ENCODE measurements around the gene NLRP3.

The NLRP3 gene

DNA sequence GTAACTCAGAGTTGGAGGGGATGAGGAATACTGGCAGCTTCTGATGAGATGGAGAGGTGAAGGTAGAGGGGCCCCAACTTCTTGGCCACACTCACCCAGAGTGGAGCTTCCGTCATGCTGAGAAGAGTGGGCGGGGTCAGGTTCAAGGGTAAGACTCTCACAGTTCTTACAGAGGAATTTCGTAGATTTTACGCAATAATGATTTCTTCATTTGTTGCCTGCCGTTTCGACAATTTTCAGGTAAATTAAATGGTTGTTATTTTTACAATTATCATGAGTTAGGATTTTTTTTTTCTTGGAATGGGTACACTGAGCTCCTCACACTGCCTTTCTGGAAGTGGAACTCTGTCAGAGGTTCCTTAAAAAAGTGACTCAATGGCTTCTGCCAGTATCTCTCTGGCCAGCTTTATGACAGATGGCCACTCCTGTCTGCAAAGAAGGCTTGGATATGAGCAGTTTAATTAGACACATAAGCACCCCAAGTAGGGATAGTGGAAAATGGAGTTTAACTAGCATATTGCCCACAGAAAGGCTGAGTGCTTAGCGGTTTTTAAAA lies 13.8 kb upstream of the NLRP3 start:
- Histone ChIP-seq H3K27me3 (ENCODE audit: insufficient read depth, low read depth, severe bottlenecking) (peaks cover 27% of the 10 kb centered on the region), H3K4me3 (ENCODE audit: low read depth, low read length) (no peak overlapping the region), H3K27ac (no peak overlapping the region), H3K9me3 (ENCODE audit: severe bottlenecking) (no peaks in the 10 kb centered on the region), H3K36me3 (no peaks in the 10 kb centered on the region)
- DNase-seq: no peak
- TF ChIP-seq, protein P1, sequence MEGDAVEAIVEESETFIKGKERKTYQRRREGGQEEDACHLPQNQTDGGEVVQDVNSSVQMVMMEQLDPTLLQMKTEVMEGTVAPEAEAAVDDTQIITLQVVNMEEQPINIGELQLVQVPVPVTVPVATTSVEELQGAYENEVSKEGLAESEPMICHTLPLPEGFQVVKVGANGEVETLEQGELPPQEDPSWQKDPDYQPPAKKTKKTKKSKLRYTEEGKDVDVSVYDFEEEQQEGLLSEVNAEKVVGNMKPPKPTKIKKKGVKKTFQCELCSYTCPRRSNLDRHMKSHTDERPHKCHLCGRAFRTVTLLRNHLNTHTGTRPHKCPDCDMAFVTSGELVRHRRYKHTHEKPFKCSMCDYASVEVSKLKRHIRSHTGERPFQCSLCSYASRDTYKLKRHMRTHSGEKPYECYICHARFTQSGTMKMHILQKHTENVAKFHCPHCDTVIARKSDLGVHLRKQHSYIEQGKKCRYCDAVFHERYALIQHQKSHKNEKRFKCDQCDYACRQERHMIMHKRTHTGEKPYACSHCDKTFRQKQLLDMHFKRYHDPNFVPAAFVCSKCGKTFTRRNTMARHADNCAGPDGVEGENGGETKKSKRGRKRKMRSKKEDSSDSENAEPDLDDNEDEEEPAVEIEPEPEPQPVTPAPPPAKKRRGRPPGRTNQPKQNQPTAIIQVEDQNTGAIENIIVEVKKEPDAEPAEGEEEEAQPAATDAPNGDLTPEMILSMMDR (IDR thresholded peaks at IDR 0.05; ENCODE audit: low read depth, low read length): no peak

DNA sequence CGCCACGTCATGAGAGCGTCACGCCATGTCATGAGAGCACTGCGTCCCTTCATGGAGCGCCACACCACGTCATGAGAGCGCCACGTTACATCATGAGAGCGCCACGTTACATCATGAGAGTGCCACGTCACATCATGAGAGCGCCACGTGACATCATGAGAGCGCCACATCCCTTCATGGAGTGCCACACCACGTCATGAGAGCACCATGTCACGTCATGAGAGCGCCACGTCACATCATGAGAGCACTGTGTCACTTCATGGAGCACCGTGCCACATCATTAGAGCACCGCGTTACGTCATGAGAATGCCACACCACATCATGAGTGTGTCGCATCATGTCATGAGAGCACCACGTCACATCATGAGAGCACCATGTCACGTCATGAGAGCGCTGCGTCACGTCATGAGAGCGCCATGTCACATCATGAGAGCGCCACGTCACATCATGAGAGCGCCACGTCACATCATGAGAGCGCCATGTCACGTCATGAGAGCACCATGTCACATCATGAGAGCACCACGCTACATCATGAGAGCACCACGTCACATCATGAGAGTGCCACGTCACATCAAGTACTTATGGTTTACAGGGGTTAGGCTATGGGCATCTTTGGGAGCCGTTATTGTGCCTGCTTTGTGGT lies 9.8 kb upstream of the NLRP3 start:
- H3K27ac ChIP-seq: no peak overlapping the region

DNA sequence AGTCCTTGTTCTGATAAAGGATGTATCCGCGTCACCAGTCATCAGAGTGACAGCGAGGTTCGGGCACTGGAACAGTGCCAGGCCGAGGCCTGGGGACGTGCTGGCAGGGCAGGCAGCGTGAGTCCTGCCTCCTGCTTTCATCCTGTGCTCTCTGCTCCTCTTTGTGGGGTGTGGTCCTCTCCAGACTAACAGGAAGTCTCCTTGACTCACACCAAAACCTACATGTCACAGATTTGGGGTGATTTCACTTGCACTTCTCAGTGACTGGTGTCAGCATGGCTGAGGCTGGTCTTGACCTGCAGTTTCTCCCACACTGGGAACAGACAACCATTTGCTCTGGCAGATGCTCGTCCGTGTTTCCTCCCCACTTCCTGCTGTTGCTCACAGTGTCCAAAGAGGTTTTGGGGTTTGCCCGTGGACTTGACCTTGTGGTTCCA lies 8.8 kb upstream of the NLRP3 start:
- H3K9me3 ChIP-seq (ENCODE audit: severe bottlenecking): no peaks in the 10 kb centered on the region
- no peak overlapping the region for H3K27ac ChIP-seq
- peaks cover 57% of the 10 kb centered on the region for H3K27me3 ChIP-seq (ENCODE audit: insufficient read depth, low read depth, severe bottlenecking)
- no peaks in the 10 kb centered on the region for H3K36me3 ChIP-seq
- DNase-seq: no peak
- TF ChIP-seq, protein P1 (IDR thresholded peaks at IDR 0.05; ENCODE audit: low read depth, low read length): no peak
- no peak overlapping the region for H3K4me3 ChIP-seq (ENCODE audit: low read depth, low read length)

More for the DNA sequence above, 9.8 kb upstream of the NLRP3 start:
- no peak for DNase-seq
- H3K27me3 ChIP-seq (ENCODE audit: insufficient read depth, low read depth, severe bottlenecking): peaks cover 49% of the 10 kb centered on the region
- no peaks in the 10 kb centered on the region for H3K36me3 ChIP-seq
- TF ChIP-seq, protein P1 (IDR thresholded peaks at IDR 0.05; ENCODE audit: low read depth, low read length): no peak
- no peaks in the 10 kb centered on the region for H3K9me3 ChIP-seq (ENCODE audit: severe bottlenecking)
- H3K4me3 ChIP-seq (ENCODE audit: low read depth, low read length): no peak overlapping the region

DNA sequence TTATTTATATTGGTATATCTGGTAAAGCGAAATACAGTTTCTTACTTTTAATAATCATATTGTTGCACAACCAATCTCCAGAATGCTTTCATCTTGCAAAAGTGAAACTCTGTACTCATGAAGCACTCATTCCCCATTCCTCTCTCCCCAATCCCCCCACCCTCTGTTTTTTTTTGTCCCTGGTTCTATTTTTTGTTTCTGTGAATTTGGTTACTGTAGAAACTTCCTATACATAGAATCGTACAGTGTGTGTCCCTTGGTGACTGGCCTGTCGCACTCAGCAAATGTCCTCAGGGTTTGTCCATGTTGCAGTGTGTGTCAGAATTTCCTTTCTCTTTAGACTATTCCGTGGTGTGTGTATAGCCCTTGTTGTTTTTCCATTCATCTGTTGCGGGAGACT lies 7.9 kb upstream of the NLRP3 start:
- no peak overlapping the region for H3K27ac ChIP-seq
- no peak for DNase-seq
- H3K4me3 ChIP-seq (ENCODE audit: low read depth, low read length): no peak overlapping the region
- peaks cover 62% of the 10 kb centered on the region for H3K27me3 ChIP-seq (ENCODE audit: insufficient read depth, low read depth, severe bottlenecking)
- no peaks in the 10 kb centered on the region for H3K36me3 ChIP-seq
- no peaks in the 10 kb centered on the region for H3K9me3 ChIP-seq (ENCODE audit: severe bottlenecking)
- TF ChIP-seq, protein P1 (IDR thresholded peaks at IDR 0.05; ENCODE audit: low read depth, low read length): no peak

DNA sequence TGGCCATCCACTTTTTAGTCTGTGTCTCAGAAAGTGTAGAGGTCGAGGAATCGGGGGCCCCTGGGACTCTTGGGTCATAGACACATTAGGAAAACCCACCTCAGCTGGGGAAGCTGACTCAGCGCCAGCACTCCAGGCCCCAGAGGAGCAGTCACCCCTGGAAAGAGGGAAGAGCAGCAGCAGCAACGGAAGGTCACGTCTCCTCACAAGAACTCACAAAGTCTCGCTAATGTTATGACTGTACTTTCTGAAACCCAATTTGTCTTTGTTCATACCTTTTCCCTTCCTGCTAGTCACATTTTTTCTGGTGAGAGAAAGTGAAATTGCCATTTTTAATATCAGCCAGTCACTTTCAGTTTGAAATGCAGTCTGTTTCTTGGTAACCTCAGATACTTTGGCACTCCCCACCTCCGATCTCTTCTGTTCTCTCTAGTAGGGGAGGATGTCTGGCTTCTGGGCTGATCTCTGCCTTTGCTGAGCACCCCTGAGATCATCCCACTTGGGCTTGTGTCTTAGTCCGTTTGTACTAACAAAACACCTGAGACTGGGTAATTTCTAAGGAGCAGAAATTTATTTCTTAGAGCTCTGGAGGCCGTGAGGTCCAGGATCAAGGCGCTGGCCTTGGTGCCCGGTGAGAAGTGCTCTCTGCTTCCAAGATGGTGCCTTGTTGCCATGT lies 6.0 kb upstream of the NLRP3 start:
- no peak for DNase-seq
- Histone ChIP-seq H3K4me3 (ENCODE audit: low read depth, low read length) (no peak overlapping the region), H3K9me3 (ENCODE audit: severe bottlenecking) (no peaks in the 10 kb centered on the region), H3K36me3 (no peaks in the 10 kb centered on the region), H3K27ac (no peak overlapping the region), H3K27me3 (ENCODE audit: insufficient read depth, low read depth, severe bottlenecking) (peaks cover 61% of the 10 kb centered on the region)
- TF ChIP-seq, protein P1 (IDR thresholded peaks at IDR 0.05; ENCODE audit: low read depth, low read length): no peak

Data from WERI-Rb-1 (cell line).